Activated naive CD4-positive, alpha-beta T cell (primary cell): ENCODE measurements around the gene MYLK3.

Experiments
- DNase-seq, 4 experiments: peaks; one replicate each; lab custom pipeline; 2025; lab: John Stamatoyannopoulos, UW

Gene MYLK3

GRCh38 chr16:46757339-46758050, 9.4 kb upstream of the MYLK3 start:
- DNase-seq: no peak

GRCh38 chr16:46756772-46757171, 8.6 kb upstream of the MYLK3 start:
- DNase-seq: no peak

GRCh38 chr16:46753015-46753414, 4.9 kb upstream of the MYLK3 start:
- DNase-seq: no peak

- DNase-seq: no peak
These were observed 3.2 kb upstream of the MYLK3 start for GRCh38 chr16:46751381-46751780.

GRCh38 chr16:46748775-46749705, 896 bp upstream of the MYLK3 start:
- no peak for DNase-seq

- DNase-seq: no peak
These were observed 1.0 kb downstream of the MYLK3 start for GRCh38 chr16:46746821-46747776.

GRCh38 chr16:46745617-46746016, 2.5 kb downstream of the MYLK3 start:
- no peak for DNase-seq

- no peak for DNase-seq
These were observed 4.9 kb downstream of the MYLK3 start for GRCh38 chr16:46743232-46743719.

GRCh38 chr16:46739934-46740333, 8.2 kb downstream of the MYLK3 start:
- DNase-seq: no peak

- no peak for DNase-seq
These were observed 10.4 kb downstream of the MYLK3 start for GRCh38 chr16:46737621-46738214.

- DNase-seq: no peak
These were observed 11.4 kb downstream of the MYLK3 start for GRCh38 chr16:46736695-46737094.

GRCh38 chr16:46733319-46733830, 14.8 kb downstream of the MYLK3 start:
- DNase-seq: no peak

- DNase-seq: no peak
These were observed 15.6 kb downstream of the MYLK3 start for GRCh38 chr16:46732561-46732960.

GRCh38 chr16:46731691-46732555, 16.2 kb downstream of the MYLK3 start:
- no peak for DNase-seq

GRCh38 chr16:46730801-46731690, 17.1 kb downstream of the MYLK3 start:
- no peak for DNase-seq

GRCh38 chr16:46730126-46730525, 18.0 kb downstream of the MYLK3 start:
- no peak for DNase-seq

- DNase-seq: no peak
These were observed 18.7 kb downstream of the MYLK3 start for GRCh38 chr16:46729326-46729995.

GRCh38 chr16:46728806-46729205, 19.3 kb downstream of the MYLK3 start:
- DNase-seq: no peak

- no peak for DNase-seq
These were observed 20.5 kb downstream of the MYLK3 start for GRCh38 chr16:46727630-46728029.
